K562 (cell line): ENCODE data around the gene NUP35. TPM values are rescaled to one million over a fixed set of nuclear protein-coding genes. Genes with fewer than 3 reads are reported as not detected.

Experiments used
- CHCHD3 ChIP-seq: fragments of 250-450 bp; sonication (Bioruptor Pico); IDR thresholded peaks from 2 replicates; pipeline ENCODE4 v2.1.2; 2022; ENCODE audit warnings: mild to moderate bottlenecking
- ESRRB ChIP-seq: fragments of 250-450 bp; sonication (Bioruptor Pico); IDR thresholded peaks from 2 replicates; pipeline ENCODE4 v1.5.0; 2020; ENCODE audit warnings: mild to moderate bottlenecking, moderate library complexity, borderline replicate concordance
- HDAC2 ChIP-seq: fragments of 450-650 bp; IDR thresholded peaks from 2 replicates; pipeline ENCODE4 v1.6.1; 2016; ENCODE audit warnings: mild to moderate bottlenecking
- HMGN3 ChIP-seq: IDR thresholded peaks from 2 replicates; pipeline ENCODE4 v1.6.1; 2011; ENCODE audit warnings: borderline replicate concordance, low read depth, mild to moderate bottlenecking, mixed read lengths, low read length; ENCODE audit not compliant: insufficient read length; ENCODE audit errors: extremely low read depth
- IFI16 ChIP-seq: fragments of 250-450 bp; sonication (Bioruptor Pico); IDR thresholded peaks from 2 replicates; pipeline ENCODE4 v2.1.2; 2022; ENCODE audit warnings: mild to moderate bottlenecking, inconsistent platforms
- KDM5B ChIP-seq: fragments of 200-600 bp; sonication (generic); IDR thresholded peaks from 2 replicates; pipeline ENCODE4 v1.6.1; 2012; ENCODE audit warnings: low read depth, mild to moderate bottlenecking, moderate library complexity, low read length, control low read depth, inconsistent platforms; ENCODE audit not compliant: insufficient replicate concordance
- MBD2 ChIP-seq: sonication (generic); IDR thresholded peaks from 2 replicates; pipeline ENCODE4 v1.6.1; 2016; ENCODE audit warnings: low read depth, borderline replicate concordance
- NCOR1 ChIP-seq: fragments of 450-650 bp; IDR thresholded peaks from 2 replicates; pipeline ENCODE4 v1.6.1; 2016; ENCODE audit warnings: mild to moderate bottlenecking, moderate library complexity
- NFXL1 ChIP-seq: fragments of 450-650 bp; formaldehyde crosslinking; IDR thresholded peaks from 2 replicates; pipeline ENCODE4 v1.4.0; 2021; ENCODE audit warnings: mild to moderate bottlenecking
- NR3C1 ChIP-seq: sonication (generic); formaldehyde crosslinking; IDR thresholded peaks from 2 replicates; pipeline ENCODE4 v1.8.1; 2022; ENCODE audit warnings: missing genetic modification reagents
- PTBP1 ChIP-seq: fragments of 200-400 bp; formaldehyde crosslinking; IDR thresholded peaks from 2 replicates; pipeline ENCODE4 v1.6.1; 2017; ENCODE audit warnings: low read depth, low read length
- SMAD2 ChIP-seq: fragments of 150-350 bp; IDR thresholded peaks from 2 replicates; pipeline ENCODE4 v1.6.1; 2014; ENCODE audit warnings: low read depth, mild to moderate bottlenecking, low read length
- SOX6 ChIP-seq: fragments of 450-650 bp; IDR thresholded peaks from 2 replicates; pipeline ENCODE4 v1.6.1; 2014; ENCODE audit warnings: mild to moderate bottlenecking
- TARDBP ChIP-seq: fragments of 450-650 bp; IDR thresholded peaks from 2 replicates; pipeline ENCODE4 v1.6.1; 2016
- ZC3H8 ChIP-seq: fragments of 450-650 bp; IDR thresholded peaks from 2 replicates; pipeline ENCODE4 v1.6.1; 2017
- ZKSCAN3 ChIP-seq: fragments of 250-450 bp; sonication (Bioruptor Pico); IDR thresholded peaks from 2 replicates; pipeline ENCODE4 v1.4.0; 2020
- ZNF282 ChIP-seq: sonication (generic); formaldehyde crosslinking; IDR thresholded peaks from 2 replicates; pipeline ENCODE4 v1.8.1; 2023; ENCODE audit warnings: missing genetic modification reagents
- ZNF408 ChIP-seq: fragments of 250-450 bp; sonication (Bioruptor Pico); IDR thresholded peaks from 2 replicates; pipeline ENCODE4 v1.4.0; 2020; ENCODE audit warnings: low read depth, mild to moderate bottlenecking, moderate library complexity
- ZNF696 ChIP-seq: fragments of 250-450 bp; sonication (Bioruptor Pico); conservative IDR thresholded peaks from 2 replicates; pipeline ENCODE4 v1.4.0; 2020; ENCODE audit warnings: mild to moderate bottlenecking, moderate library complexity
- polyA plus RNA-seq, 8 experiments: library from polyadenylated mRNA; depleted of rRNA in 4 of 8; stranded (reverse) in 5 of 8; unstranded in 3 of 8; fragments of >200 nt; fragmentation: Nextera tagmentation in 2 of 8; fragmentation: Illumina TruSeq in 1 of 8; extraction: Ambion mirVana in 2 of 8; extraction: Trizol in 1 of 8; gene quantifications; 2 replicates each; pipeline versions ENCODE4 v1.2.1 to v1.2.3, GENCODE V29; 2011 to 2014; ENCODE audit warnings: inconsistent platforms in 1 of 8, missing spikeins in 1 of 8
- total RNA-seq, 7 experiments: library from RNA; depleted of rRNA in 6 of 7; stranded (reverse); fragments of >200 nt in 6 of 7; fragmentation: Illumina TruSeq in 2 of 7; extraction: Trizol in 2 of 7; gene quantifications; 2 replicates each; pipeline versions ENCODE4 v1.2.1 to v1.2.3, GENCODE V29; 2011 to 2021; ENCODE audit warnings: low replicate concordance in 1 of 7
- TF ChIP-seq, protein P1 (sequence below): sonication (generic); formaldehyde crosslinking; IDR thresholded peaks from 2 replicates; pipeline ENCODE4 v1.8.1; 2023; ENCODE audit warnings: mild to moderate bottlenecking, missing genetic modification reagents
- TF ChIP-seq, protein P2 (sequence below): fragments of 250-450 bp; sonication (Bioruptor Pico); IDR thresholded peaks from 2 replicates; pipeline ENCODE4 v1.8.0; 2021; ENCODE audit warnings: borderline replicate concordance, mild to moderate bottlenecking, moderate library complexity; ENCODE audit not compliant: poor library complexity, severe bottlenecking
- TF ChIP-seq, protein P3 (sequence below): fragments of 450-650 bp; IDR thresholded peaks from one replicate; pipeline ENCODE4 v1.6.1; 2018; ENCODE audit warnings: mild to moderate bottlenecking, moderate library complexity; ENCODE audit not compliant: partially characterized antibody
- TF ChIP-seq, protein P4 (sequence below): sonication (generic); formaldehyde crosslinking; IDR thresholded peaks from 2 replicates; pipeline ENCODE4 v1.8.0; 2022; ENCODE audit warnings: mild to moderate bottlenecking, missing genetic modification reagents

NUP35 gene
- total and polyA plus RNA-seq, 9 of the 15 experiments (the other 6 are each of a cell fraction or from before 2014, with no cell fraction given), result 24.5 to 78.2 (median 51.1) TPM

DNA sequence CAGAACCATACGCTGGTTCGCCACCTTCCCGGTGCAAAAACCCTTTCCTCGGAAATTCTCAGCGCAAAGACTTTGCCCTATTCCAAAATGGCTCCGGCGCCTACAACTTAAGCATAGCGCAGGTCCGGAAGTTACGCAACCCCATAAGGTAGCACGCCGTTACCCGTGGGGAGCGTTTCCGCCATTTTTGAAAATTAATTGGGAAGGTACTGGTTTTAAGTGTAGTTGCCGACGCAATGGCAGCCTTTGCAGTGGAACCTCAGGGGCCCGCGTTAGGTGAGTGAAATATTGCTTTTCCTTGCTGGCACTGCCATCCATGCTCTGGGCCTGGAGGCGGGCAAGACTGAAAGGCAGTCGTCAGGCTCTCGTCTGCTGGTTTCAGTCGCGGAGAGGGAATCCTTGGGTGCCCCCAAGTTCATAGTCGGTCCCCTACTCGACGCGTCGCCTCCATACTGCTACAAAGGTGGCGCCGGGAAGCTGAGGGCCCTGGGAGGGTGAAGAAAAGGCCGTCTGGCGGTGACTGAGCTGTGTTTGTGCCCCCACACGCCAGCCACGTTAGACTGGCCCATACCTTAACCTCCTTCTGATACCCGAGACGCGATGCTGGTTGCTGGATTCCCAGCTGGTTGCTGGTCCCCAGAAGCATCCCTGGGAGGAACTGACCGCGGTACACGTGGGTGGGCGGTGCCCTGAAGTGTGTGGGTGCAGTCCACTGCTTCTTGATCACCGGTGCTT lies at the start of gene NUP35 (continued):
- TF ChIP-seq, protein P1, sequence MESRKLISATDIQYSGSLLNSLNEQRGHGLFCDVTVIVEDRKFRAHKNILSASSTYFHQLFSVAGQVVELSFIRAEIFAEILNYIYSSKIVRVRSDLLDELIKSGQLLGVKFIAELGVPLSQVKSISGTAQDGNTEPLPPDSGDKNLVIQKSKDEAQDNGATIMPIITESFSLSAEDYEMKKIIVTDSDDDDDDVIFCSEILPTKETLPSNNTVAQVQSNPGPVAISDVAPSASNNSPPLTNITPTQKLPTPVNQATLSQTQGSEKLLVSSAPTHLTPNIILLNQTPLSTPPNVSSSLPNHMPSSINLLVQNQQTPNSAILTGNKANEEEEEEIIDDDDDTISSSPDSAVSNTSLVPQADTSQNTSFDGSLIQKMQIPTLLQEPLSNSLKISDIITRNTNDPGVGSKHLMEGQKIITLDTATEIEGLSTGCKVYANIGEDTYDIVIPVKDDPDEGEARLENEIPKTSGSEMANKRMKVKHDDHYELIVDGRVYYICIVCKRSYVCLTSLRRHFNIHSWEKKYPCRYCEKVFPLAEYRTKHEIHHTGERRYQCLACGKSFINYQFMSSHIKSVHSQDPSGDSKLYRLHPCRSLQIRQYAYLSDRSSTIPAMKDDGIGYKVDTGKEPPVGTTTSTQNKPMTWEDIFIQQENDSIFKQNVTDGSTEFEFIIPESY (CRISPR knock-in tag), result no peak
- TF ChIP-seq HMGN3 (no peak), ZC3H8 (no peak), ZKSCAN3 (CRISPR knock-in tag) (no peak), NFXL1 (CRISPR knock-in tag) (no peak), ESRRB (CRISPR knock-in tag) (no peak), ZNF282 (no peak; the same call in 1 of the 2 replicates), SMAD2 (no peak), SOX6 (no peak), MBD2 (peak; percentile 62; the same call in 1 of the 2 replicates), PTBP1 (no peak), NCOR1 (no peak), HDAC2 (peak; percentile 96), NR3C1 (CRISPR knock-in tag) (peak; percentile 54; the same call in 1 of the 2 replicates), ZNF408 (CRISPR knock-in tag) (no peak), TARDBP (no peak), CHCHD3 (CRISPR knock-in tag) (no peak), ZNF696 (no peak), KDM5B (peak; percentile 87), IFI16 (no peak)
- TF ChIP-seq, protein P2, sequence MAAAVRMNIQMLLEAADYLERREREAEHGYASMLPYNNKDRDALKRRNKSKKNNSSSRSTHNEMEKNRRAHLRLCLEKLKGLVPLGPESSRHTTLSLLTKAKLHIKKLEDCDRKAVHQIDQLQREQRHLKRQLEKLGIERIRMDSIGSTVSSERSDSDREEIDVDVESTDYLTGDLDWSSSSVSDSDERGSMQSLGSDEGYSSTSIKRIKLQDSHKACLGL (CRISPR knock-in tag), result peak; percentile 84
- TF ChIP-seq, protein P3, sequence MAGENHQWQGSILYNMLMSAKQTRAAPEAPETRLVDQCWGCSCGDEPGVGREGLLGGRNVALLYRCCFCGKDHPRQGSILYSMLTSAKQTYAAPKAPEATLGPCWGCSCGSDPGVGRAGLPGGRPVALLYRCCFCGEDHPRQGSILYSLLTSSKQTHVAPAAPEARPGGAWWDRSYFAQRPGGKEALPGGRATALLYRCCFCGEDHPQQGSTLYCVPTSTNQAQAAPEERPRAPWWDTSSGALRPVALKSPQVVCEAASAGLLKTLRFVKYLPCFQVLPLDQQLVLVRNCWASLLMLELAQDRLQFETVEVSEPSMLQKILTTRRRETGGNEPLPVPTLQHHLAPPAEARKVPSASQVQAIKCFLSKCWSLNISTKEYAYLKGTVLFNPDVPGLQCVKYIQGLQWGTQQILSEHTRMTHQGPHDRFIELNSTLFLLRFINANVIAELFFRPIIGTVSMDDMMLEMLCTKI, result no peak
- TF ChIP-seq, protein P4, sequence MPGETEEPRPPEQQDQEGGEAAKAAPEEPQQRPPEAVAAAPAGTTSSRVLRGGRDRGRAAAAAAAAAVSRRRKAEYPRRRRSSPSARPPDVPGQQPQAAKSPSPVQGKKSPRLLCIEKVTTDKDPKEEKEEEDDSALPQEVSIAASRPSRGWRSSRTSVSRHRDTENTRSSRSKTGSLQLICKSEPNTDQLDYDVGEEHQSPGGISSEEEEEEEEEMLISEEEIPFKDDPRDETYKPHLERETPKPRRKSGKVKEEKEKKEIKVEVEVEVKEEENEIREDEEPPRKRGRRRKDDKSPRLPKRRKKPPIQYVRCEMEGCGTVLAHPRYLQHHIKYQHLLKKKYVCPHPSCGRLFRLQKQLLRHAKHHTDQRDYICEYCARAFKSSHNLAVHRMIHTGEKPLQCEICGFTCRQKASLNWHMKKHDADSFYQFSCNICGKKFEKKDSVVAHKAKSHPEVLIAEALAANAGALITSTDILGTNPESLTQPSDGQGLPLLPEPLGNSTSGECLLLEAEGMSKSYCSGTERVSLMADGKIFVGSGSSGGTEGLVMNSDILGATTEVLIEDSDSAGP (CRISPR knock-in tag), result no peak
